Effector CD8-positive, alpha-beta T cell (primary cell): ENCODE data around the gene ADGRL1.
"Not testable (repeated sequence)": the region's sequence is repeated elsewhere in the genome, so short reads cannot be mapped to it uniquely, and the experiment has no call there.

Experiments
- DNase-seq: peaks from one replicate; lab custom pipeline; 2025; lab: John Stamatoyannopoulos, UW

ADGRL1 gene

GRCh38 chr19:14189415-14189814 is 16.6 kb downstream of the ADGRL1 start:
- DNase-seq, result no peak

GRCh38 chr19:14188086-14188485 is 17.9 kb downstream of the ADGRL1 start:
- not testable (repeated sequence) for DNase-seq

- DNase-seq, result no peak
Observed at GRCh38 chr19:14187561-14187960, 18.4 kb downstream of the ADGRL1 start.

- DNase-seq, result not testable (repeated sequence)
Observed at GRCh38 chr19:14186684-14187083, 19.3 kb downstream of the ADGRL1 start.

- DNase-seq, result not testable (repeated sequence)
Observed at GRCh38 chr19:14185691-14186090, 20.3 kb downstream of the ADGRL1 start.

- no peak for DNase-seq
Observed at GRCh38 chr19:14185158-14185557, 20.8 kb downstream of the ADGRL1 start.

- DNase-seq, result no peak
Observed at GRCh38 chr19:14183741-14184350, 22.1 kb downstream of the ADGRL1 start.

GRCh38 chr19:14182476-14182875 is 23.5 kb downstream of the ADGRL1 start:
- DNase-seq, result no peak

GRCh38 chr19:14181906-14182305 is 24.1 kb downstream of the ADGRL1 start:
- no peak for DNase-seq

- DNase-seq, result not testable (repeated sequence)
Observed at GRCh38 chr19:14181199-14181598, 24.8 kb downstream of the ADGRL1 start.

GRCh38 chr19:14177496-14178074 is 28.4 kb downstream of the ADGRL1 start:
- DNase-seq, result no peak

- no peak for DNase-seq
Observed at GRCh38 chr19:14175351-14175792, 30.6 kb downstream of the ADGRL1 start.

- DNase-seq, result no peak
Observed at GRCh38 chr19:14174883-14175282, 31.1 kb downstream of the ADGRL1 start.

GRCh38 chr19:14168993-14169392 is 37.0 kb downstream of the ADGRL1 start:
- no peak for DNase-seq

- no peak for DNase-seq
Observed at GRCh38 chr19:14168259-14168972, 37.6 kb downstream of the ADGRL1 start.

- DNase-seq, result no peak
Observed at GRCh38 chr19:14167576-14168138, 38.3 kb downstream of the ADGRL1 start.

GRCh38 chr19:14166999-14167575 is 38.9 kb downstream of the ADGRL1 start:
- no peak for DNase-seq

GRCh38 chr19:14165990-14166830 is 39.8 kb downstream of the ADGRL1 start:
- no peak for DNase-seq

GRCh38 chr19:14164724-14165493 is 41.1 kb downstream of the ADGRL1 start:
- DNase-seq, result no peak

- no peak for DNase-seq
Observed at GRCh38 chr19:14164082-14164481, 41.9 kb downstream of the ADGRL1 start.

- DNase-seq, result no peak
Observed at GRCh38 chr19:14162871-14163297, 43.1 kb downstream of the ADGRL1 start.
